K562 (cell line): Measurements from ENCODE around the gene SETD1B. TPM values are rescaled to one million over a fixed set of nuclear protein-coding genes. Genes with fewer than 3 reads are reported as not detected.
A peak's percentile ranks its signal among the peaks of the same experiment; 100 is the strongest.

Experiments
- ATAC-seq: fragments of 200-7000 bp; cut with Tn5 transposase; 3 replicates; pipeline ENCODE4 v1.9.1; 2020; ENCODE audit warnings: moderate library complexity
- BruUV-seq: library from RNA; stranded (reverse); fragments of 400-500 nt; replicated peaks from 2 replicates; lab custom pipeline; 2021; lab: Mats Ljungman, UMichigan
- CTCF ChIA-PET: fragments of 300-600 bp; formaldehyde crosslinking; extraction: SDS; loops from one replicate; lab custom pipeline; 2021; ENCODE audit warnings: low intra/inter-chr PET ratio; lab: Yijun Ruan, JAX
- POLR2A ChIA-PET: fragments of 300-600, 350-650 bp; sonication (Branson Sonifier 250); formaldehyde crosslinking; extraction: SDS; loops from one replicate; lab custom pipeline; 2021; ENCODE audit warnings: antibody characterized with exemption, inconsistent platforms; lab: Yijun Ruan, JAX
- DNase-seq, 4 experiments: peaks; one replicate each; pipeline versions ENCODE4 v3.0.0 to v3.0.0-alpha.2; 2011 to 2018; ENCODE audit warnings: low spot score in 3 of 4, mixed read lengths in 3 of 4; ENCODE audit errors: extremely low read depth in 1 of 4
- FAIRE-seq: peaks from 2 replicates; lab custom pipeline; 2011; peaks lifted over from hg19 to GRCh38; lab: Jason Lieb, UNC
- H2AFZ ChIP-seq: 2 replicates; pipeline ENCODE4 v1.6.0; 2011; ENCODE audit warnings: low read depth, low read length, control low read depth, inconsistent platforms
- H3K27ac ChIP-seq: fragments of 200-600 bp; 3 replicates; pipeline ENCODE4 v1.8.0; 2011; ENCODE audit warnings: low read depth, mild to moderate bottlenecking, control low read depth, inconsistent platforms, low read length, moderate library complexity, mixed read lengths; ENCODE audit errors: extremely low read depth
- H3K27me3 ChIP-seq, 2 experiments: fragments of 300-600 bp in 1 of 2; 2 replicates in 1 of 2; 3 replicates in 1 of 2; pipeline versions ENCODE4 v1.6.0 to v1.8.0; 2011; ENCODE audit warnings: inconsistent platforms in 2 of 2, low read length in 2 of 2, mild to moderate bottlenecking in 1 of 2, mixed read lengths in 1 of 2, moderate library complexity in 1 of 2; ENCODE audit not compliant: control insufficient read depth in 2 of 2, insufficient read depth in 2 of 2
- H3K36me3 ChIP-seq: fragments of 300-600 bp; 3 replicates; pipeline ENCODE4 v1.8.0; 2011; ENCODE audit warnings: mild to moderate bottlenecking, low read length, inconsistent platforms; ENCODE audit not compliant: control insufficient read depth, insufficient read depth
- H3K4me1 ChIP-seq, 2 experiments: fragments of 200-600 bp in 1 of 2; replicated peaks in 1 of 2; 2 replicates in 1 of 2; 3 replicates in 1 of 2; pipeline versions ENCODE4 v1.5.1 to v1.8.0; 2011; ENCODE audit warnings: inconsistent platforms in 2 of 2, low read length in 2 of 2, mild to moderate bottlenecking in 1 of 2, mixed read lengths in 1 of 2, moderate library complexity in 1 of 2; ENCODE audit not compliant: control insufficient read depth in 2 of 2, insufficient read depth in 2 of 2
- H3K4me2 ChIP-seq: 2 replicates; pipeline ENCODE4 v1.6.1; 2011; ENCODE audit warnings: low read length, control low read depth, inconsistent platforms, mixed read lengths; ENCODE audit not compliant: insufficient read depth
- H3K4me3 ChIP-seq: fragments of 200-600 bp; sonication (generic), shearing (Covaris generic); 2 replicates; pipeline ENCODE4 v1.5.1; 2016; ENCODE audit warnings: control low read depth, inconsistent platforms
- H3K79me2 ChIP-seq: fragments of 200-600 bp; 3 replicates; pipeline ENCODE4 v1.8.0; 2011; ENCODE audit warnings: low read length, inconsistent platforms; ENCODE audit not compliant: control insufficient read depth, insufficient read depth
- H3K9ac ChIP-seq, 2 experiments: 2 replicates each; pipeline versions ENCODE4 v1.6.0 to v1.6.1; 2011; ENCODE audit warnings: low read depth in 2 of 2, low read length in 2 of 2, control low read depth in 1 of 2, inconsistent platforms in 1 of 2, mild to moderate bottlenecking in 1 of 2, mixed read lengths in 1 of 2; ENCODE audit not compliant: insufficient read depth in 1 of 2
- H3K9me1 ChIP-seq: one replicate; pipeline ENCODE4 v1.6.0; 2011; ENCODE audit warnings: inconsistent platforms, mild to moderate bottlenecking, low read length, moderate library complexity; ENCODE audit not compliant: control insufficient read depth, insufficient read depth
- H3K9me3 ChIP-seq: replicated peaks from 2 replicates; pipeline ENCODE4 v1.5.1; 2011; ENCODE audit warnings: low read depth, low read length, inconsistent platforms; ENCODE audit not compliant: control insufficient read depth, insufficient read depth
- H4K20me1 ChIP-seq: replicated peaks from 2 replicates; pipeline ENCODE4 v1.6.1; 2011; ENCODE audit warnings: low read length, inconsistent platforms, mixed read lengths; ENCODE audit not compliant: control insufficient read depth, insufficient read depth
- ADNP ChIP-seq: fragments of 200-800 bp; sonication (Bioruptor generic); IDR thresholded peaks from 2 replicates; pipeline ENCODE4 v1.6.1; 2016; ENCODE audit warnings: missing genetic modification characterization, missing compliant biosample characterization
- BCOR ChIP-seq: fragments of 450-650 bp; IDR thresholded peaks from 2 replicates; pipeline ENCODE4 v1.6.1; 2016
- CHCHD3 ChIP-seq: fragments of 250-450 bp; sonication (Bioruptor Pico); IDR thresholded peaks from 2 replicates; pipeline ENCODE4 v2.1.2; 2022; ENCODE audit warnings: mild to moderate bottlenecking
- HDAC8 ChIP-seq: fragments of 450-650 bp; IDR thresholded peaks from 2 replicates; pipeline ENCODE4 v1.6.1; 2016; ENCODE audit warnings: mild to moderate bottlenecking, missing genetic modification characterization, moderate library complexity, missing compliant biosample characterization
- HNRNPK ChIP-seq: fragments of 200-400 bp; formaldehyde crosslinking; IDR thresholded peaks from one replicate; pipeline ENCODE4 v1.6.1; 2018; ENCODE audit warnings: mild to moderate bottlenecking, low read depth, low read length; ENCODE audit not compliant: poor library complexity, severe bottlenecking
- KDM1A ChIP-seq, 2 experiments: fragments of 450-650 bp; IDR thresholded peaks; 2 replicates each; pipeline ENCODE4 v1.6.1; 2016; ENCODE audit warnings: mild to moderate bottlenecking in 2 of 2
- MTF1 ChIP-seq: fragments of 250-450 bp; sonication (Bioruptor Pico); IDR thresholded peaks from 2 replicates; pipeline ENCODE4 v1.9.0; 2021; ENCODE audit warnings: moderate library complexity, mild to moderate bottlenecking, inconsistent platforms, borderline replicate concordance
- PHF20 ChIP-seq: fragments of 450-650 bp; IDR thresholded peaks from 2 replicates; pipeline ENCODE4 v1.6.1; 2018; ENCODE audit not compliant: partially characterized antibody
- POLR2H ChIP-seq: IDR thresholded peaks from 2 replicates; pipeline ENCODE4 v1.6.1; 2016; ENCODE audit warnings: missing genetic modification characterization, low read depth, mild to moderate bottlenecking, control low read depth, missing compliant biosample characterization, moderate library complexity
- RBM25 ChIP-seq: fragments of 200-400 bp; formaldehyde crosslinking; IDR thresholded peaks from 2 replicates; pipeline ENCODE4 v1.6.1; 2018; ENCODE audit warnings: low read length, low read depth, moderate library complexity; ENCODE audit not compliant: severe bottlenecking
- SETDB1 ChIP-seq: IDR thresholded peaks from one replicate; pipeline ENCODE4 v1.6.1; 2012; ENCODE audit warnings: low read length, control low read depth, inconsistent platforms
- SRSF1 ChIP-seq: fragments of 200-400 bp; formaldehyde crosslinking; IDR thresholded peaks from 2 replicates; pipeline ENCODE4 v1.6.1; 2017; ENCODE audit warnings: mild to moderate bottlenecking, low read depth, low read length, moderate library complexity
- ZBTB1 ChIP-seq: sonication (generic); formaldehyde crosslinking; IDR thresholded peaks from 2 replicates; pipeline ENCODE4 v1.8.1; 2023; ENCODE audit warnings: missing genetic modification reagents, low read depth, mild to moderate bottlenecking, borderline replicate concordance
- ZBTB5 ChIP-seq: fragments of 450-650 bp; IDR thresholded peaks from 2 replicates; pipeline ENCODE4 v1.6.1; 2017; ENCODE audit warnings: antibody characterized with exemption
- ZMIZ1 ChIP-seq, 2 experiments: fragments of 150-350 bp in 1 of 2; IDR thresholded peaks; 2 replicates each; pipeline ENCODE4 v1.6.1; 2012 to 2016; ENCODE audit warnings: low read depth in 2 of 2, low read length in 2 of 2, mild to moderate bottlenecking in 1 of 2, moderate library complexity in 1 of 2
- ZNF282 ChIP-seq: sonication (generic); formaldehyde crosslinking; IDR thresholded peaks from 2 replicates; pipeline ENCODE4 v1.8.1; 2023; ENCODE audit warnings: missing genetic modification reagents
- WGBS: fragments of 100-300 bp; shearing (Covaris generic); methylation state at CpG from one replicate; pipeline ENCODE4 v1.1.6; 2016; ENCODE audit warnings: low coverage, mixed read lengths; ENCODE audit not compliant: insufficient coverage; ENCODE audit errors: missing lambda C conversion rate; 5-methylcytosine and 5-hydroxymethylcytosine counted together
- in situ Hi-C: fragments of 300-500 bp; cut with MboI; formaldehyde crosslinking; loops from 4 replicates; pipeline ENCODE4 v1.15.0; 2018; ENCODE audit warnings: inconsistent platforms, mixed read lengths
- intact Hi-C: fragments of 100-400 bp; cut with micrococcal nuclease; formaldehyde crosslinking; loops from 2 replicates; pipeline ENCODE4 v1.14.2; 2022
- polyA plus RNA-seq, 8 experiments: library from polyadenylated mRNA; depleted of rRNA in 4 of 8; stranded (reverse) in 5 of 8; unstranded in 3 of 8; fragments of >200 nt; fragmentation: Nextera tagmentation in 2 of 8; fragmentation: Illumina TruSeq in 1 of 8; extraction: Ambion mirVana in 2 of 8; extraction: Trizol in 1 of 8; gene quantifications; 2 replicates each; pipeline versions ENCODE4 v1.2.1 to v1.2.3, GENCODE V29; 2011 to 2014; ENCODE audit warnings: inconsistent platforms in 1 of 8, missing spikeins in 1 of 8
- total RNA-seq, 7 experiments: library from RNA; depleted of rRNA in 6 of 7; stranded (reverse); fragments of >200 nt in 6 of 7; fragmentation: Illumina TruSeq in 2 of 7; extraction: Trizol in 2 of 7; gene quantifications; 2 replicates each; pipeline versions ENCODE4 v1.2.1 to v1.2.3, GENCODE V29; 2011 to 2021; ENCODE audit warnings: low replicate concordance in 1 of 7

SETD1B gene
- total and polyA plus RNA-seq, 9 of the 15 experiments (the other 6 are each of a cell fraction or from before 2014, with no cell fraction given): 0.48 to 26.6 (median 2.3) TPM

- no peaks in the 10 kb centered on the region for H3K79me2 ChIP-seq
- 66% methylated on average over 16 of the region's 17 CpGs for WGBS
- no peak overlapping the region for H3K4me2 ChIP-seq
- H3K9me1 ChIP-seq: no peaks in the 10 kb centered on the region
- H3K27me3 ChIP-seq: no peaks in the 10 kb centered on the region
- H3K27ac ChIP-seq: no peak overlapping the region
- ATAC-seq: no peak
- ChIA-PET CTCF (no interaction called here), POLR2A (interaction anchor here (0.6 to 1.4 kb wide), 5 partner anchors 9 to 210 kb away, joined by 3 read pairs; no protein-coding TSS in a partner anchor)
- intact Hi-C loops (no loop called here), in situ Hi-C loops (no loop called here)
- H3K36me3 ChIP-seq: no peaks in the 10 kb centered on the region
- no TSS peak for BruUV-seq
- H3K9me3 ChIP-seq: no peaks in the 10 kb centered on the region
- H3K9ac ChIP-seq: peak overlapping the region in 1 of 2 experiments; percentile 19; a peak in 1 of 4 replicates
- no peak overlapping the region for H2AFZ ChIP-seq
- no peak overlapping the region for H3K4me3 ChIP-seq
- peaks cover 8% of the 10 kb centered on the region; the same call in 1 of the 2 replicates for H4K20me1 ChIP-seq
- H3K4me1 ChIP-seq: peaks cover 3 to 26% of the 10 kb centered on the region in 2 experiments; a peak in 4 of 5 replicates
- FAIRE-seq: no peak
- no peak for DNase-seq
- TF ChIP-seq PHF20 (no peak), ZNF282 (CRISPR knock-in tag) (no peak), HNRNPK (no peak), ZBTB5 (no peak), ZMIZ1 (IDR thresholded peaks at IDR 0.05; ENCODE audit: low read depth in 2 of 2, low read length in 2 of 2) (no peak), ADNP (tag) (peak; percentile 73), RBM25 (peak; percentile 78), KDM1A (IDR thresholded peaks at IDR 0.05) (peak; percentile 41 to 52; a peak in 3 of 4 replicates), HDAC8 (no peak), SETDB1 (no peak), MTF1 (CRISPR knock-in tag) (no peak), ZBTB1 (CRISPR knock-in tag) (no peak), CHCHD3 (CRISPR knock-in tag) (no peak), BCOR (peak; percentile 66), POLR2H (tag) (no peak), SRSF1 (no peak)
Measured at GRCh38 chr12:121787063-121788025, 16.5 kb upstream of the SETD1B start.
